Fibroblast of lung (primary cell): Measurements from ENCODE around the gene CLEC16A. TPM values are rescaled to one million over a fixed set of nuclear protein-coding genes. Genes with fewer than 3 reads are reported as not detected.

Source experiments
- DNase-seq, 2 donors: peaks; one replicate each; pipeline versions ENCODE4 v3.0.0 to v3.0.0-alpha.2; 2010; ENCODE audit warnings: low read depth in 2 of 2
- H2AFZ ChIP-seq: 2 replicates; pipeline ENCODE4 v1.5.1; 2012; ENCODE audit warnings: low read length, control low read depth, inconsistent platforms
- H3K27ac ChIP-seq: 2 replicates; pipeline ENCODE4 v1.5.1; 2011; ENCODE audit warnings: low read length, control low read depth; ENCODE audit not compliant: insufficient read depth
- H3K27me3 ChIP-seq: 2 replicates; pipeline ENCODE4 v1.5.1; 2011; ENCODE audit warnings: mild to moderate bottlenecking, low read length; ENCODE audit not compliant: control insufficient read depth, insufficient read depth
- H3K36me3 ChIP-seq: 2 replicates; pipeline ENCODE4 v1.5.1; 2011; ENCODE audit warnings: low read length; ENCODE audit not compliant: control insufficient read depth, insufficient read depth
- H3K4me1 ChIP-seq: 2 replicates; pipeline ENCODE4 v1.5.1; 2011; ENCODE audit warnings: low read length; ENCODE audit not compliant: control insufficient read depth, insufficient read depth; ENCODE audit errors: extremely low read depth
- H3K4me2 ChIP-seq: 2 replicates; pipeline ENCODE4 v1.5.1; 2011; ENCODE audit warnings: low read length, control low read depth; ENCODE audit not compliant: insufficient read depth; ENCODE audit errors: extremely low read depth
- H3K4me3 ChIP-seq, 4 experiments: fragments of 200-600 bp in 1 of 4; sonication (generic) in 1 of 4; replicated peaks in 1 of 4; 2 replicates each; pipeline ENCODE4 v1.5.1; 2011 to 2016; ENCODE audit warnings: low read length in 4 of 4, low read depth in 3 of 4, mild to moderate bottlenecking in 3 of 4, control low read depth in 2 of 4, inconsistent platforms in 1 of 4, mixed read lengths in 1 of 4; ENCODE audit not compliant: insufficient read depth in 1 of 4; ENCODE audit errors: control extremely low read depth in 1 of 4
- H3K79me2 ChIP-seq: 2 replicates; pipeline ENCODE4 v1.5.1; 2012; ENCODE audit warnings: mild to moderate bottlenecking, low read length, inconsistent platforms; ENCODE audit not compliant: control insufficient read depth, insufficient read depth
- H3K9ac ChIP-seq: 2 replicates; pipeline ENCODE4 v1.5.1; 2011; ENCODE audit warnings: mild to moderate bottlenecking, low read length, control low read depth; ENCODE audit not compliant: insufficient read depth
- H3K9me3 ChIP-seq: 2 replicates; pipeline ENCODE4 v1.5.1; 2012; ENCODE audit warnings: low read depth, low read length; ENCODE audit not compliant: control insufficient read depth, insufficient read depth
- H4K20me1 ChIP-seq: 2 replicates; pipeline ENCODE4 v1.5.1; 2011; ENCODE audit warnings: low read length; ENCODE audit not compliant: control insufficient read depth, insufficient read depth; ENCODE audit errors: extremely low read depth
- EZH2 ChIP-seq: IDR thresholded peaks from 2 replicates; pipeline ENCODE4 v1.5.1; 2012; ENCODE audit warnings: low read length, control low read depth, mild to moderate bottlenecking; ENCODE audit errors: missing control alignments
- polyA plus RNA-seq, 2 donors: library from polyadenylated mRNA; depleted of rRNA in 1 of 2; stranded (reverse) in 1 of 2; unstranded in 1 of 2; fragments of >200 nt; gene quantifications; 2 replicates each; pipeline ENCODE4 v1.2.1, GENCODE V29; 2011 to 2012; ENCODE audit warnings: missing spikeins in 1 of 2
- total RNA-seq: library from RNA; depleted of rRNA; stranded (reverse); fragments of >200 nt; gene quantifications from 2 replicates; pipeline ENCODE4 v1.2.1, GENCODE V29; 2014
- TF ChIP-seq, protein P1 (sequence below), 2 donors: IDR thresholded peaks in 1 of 2; conservative IDR thresholded peaks in 1 of 2; 1 replicate in 1 of 2; 2 replicates in 1 of 2; pipeline ENCODE4 v1.5.1; 2011 to 2012; ENCODE audit warnings: low read length in 2 of 2, control low read depth in 1 of 2, inconsistent platforms in 1 of 2, low read depth in 1 of 2, mild to moderate bottlenecking in 1 of 2

CLEC16A gene
- total and polyA plus RNA-seq, 2 donors (not counting 1 experiment from before 2014, with no cell fraction given), result 9.1 to 22.0 TPM

DNA sequence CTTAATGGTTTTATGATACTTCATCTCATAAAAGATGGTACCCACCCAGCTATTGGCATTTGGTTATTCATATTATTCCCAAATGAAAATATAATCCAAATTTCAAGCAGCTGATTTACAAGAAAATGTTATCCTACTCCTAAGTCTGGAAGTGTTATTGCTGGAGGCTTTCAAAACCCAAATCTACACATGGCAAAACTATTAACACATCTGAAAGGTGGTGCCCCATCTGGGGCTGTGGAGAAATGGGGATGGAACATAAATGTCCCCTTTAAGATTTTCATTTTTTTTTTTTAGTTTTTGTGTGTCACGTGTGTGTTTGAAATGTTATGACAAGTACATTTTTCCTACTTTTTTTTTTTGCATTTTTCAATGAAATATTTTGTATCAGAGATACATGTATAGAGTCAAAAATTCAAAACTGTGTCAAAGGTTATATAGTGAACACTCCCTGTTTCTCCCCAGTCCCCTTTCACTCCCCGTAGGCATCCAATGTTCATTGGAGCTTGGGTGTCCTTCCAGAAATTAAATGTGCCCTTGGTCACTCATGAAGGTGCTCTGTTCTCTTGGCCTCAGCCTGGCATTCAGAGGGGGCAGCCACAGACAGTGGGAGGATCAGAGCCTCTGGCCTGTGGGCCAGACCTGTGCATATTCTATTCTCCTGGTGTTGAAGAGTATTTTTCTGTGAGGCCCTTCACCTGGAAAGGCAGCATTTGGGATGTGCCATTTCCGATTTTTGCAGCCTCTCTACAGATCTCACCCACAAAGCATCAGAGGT, 79.1 kb downstream of the CLEC16A start:
- H3K36me3 ChIP-seq, result peaks cover 1% of the 10 kb centered on the region
- no peaks in the 10 kb centered on the region for H3K27me3 ChIP-seq
- no peak overlapping the region for H2AFZ ChIP-seq
- H3K4me1 ChIP-seq, result peaks cover 5% of the 10 kb centered on the region
- H3K79me2 ChIP-seq, result no peaks in the 10 kb centered on the region
- no peak for DNase-seq
- H3K9ac ChIP-seq, result no peak overlapping the region
- H3K4me2 ChIP-seq, result no peak overlapping the region
- no peak overlapping the region for H3K27ac ChIP-seq
- no peaks in the 10 kb centered on the region for H3K9me3 ChIP-seq
- no peak overlapping the region for H3K4me3 ChIP-seq
- no peaks in the 10 kb centered on the region for H4K20me1 ChIP-seq
- no peak for TF ChIP-seq EZH2
- TF ChIP-seq, protein P1, sequence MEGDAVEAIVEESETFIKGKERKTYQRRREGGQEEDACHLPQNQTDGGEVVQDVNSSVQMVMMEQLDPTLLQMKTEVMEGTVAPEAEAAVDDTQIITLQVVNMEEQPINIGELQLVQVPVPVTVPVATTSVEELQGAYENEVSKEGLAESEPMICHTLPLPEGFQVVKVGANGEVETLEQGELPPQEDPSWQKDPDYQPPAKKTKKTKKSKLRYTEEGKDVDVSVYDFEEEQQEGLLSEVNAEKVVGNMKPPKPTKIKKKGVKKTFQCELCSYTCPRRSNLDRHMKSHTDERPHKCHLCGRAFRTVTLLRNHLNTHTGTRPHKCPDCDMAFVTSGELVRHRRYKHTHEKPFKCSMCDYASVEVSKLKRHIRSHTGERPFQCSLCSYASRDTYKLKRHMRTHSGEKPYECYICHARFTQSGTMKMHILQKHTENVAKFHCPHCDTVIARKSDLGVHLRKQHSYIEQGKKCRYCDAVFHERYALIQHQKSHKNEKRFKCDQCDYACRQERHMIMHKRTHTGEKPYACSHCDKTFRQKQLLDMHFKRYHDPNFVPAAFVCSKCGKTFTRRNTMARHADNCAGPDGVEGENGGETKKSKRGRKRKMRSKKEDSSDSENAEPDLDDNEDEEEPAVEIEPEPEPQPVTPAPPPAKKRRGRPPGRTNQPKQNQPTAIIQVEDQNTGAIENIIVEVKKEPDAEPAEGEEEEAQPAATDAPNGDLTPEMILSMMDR (conservative IDR thresholded peaks at IDR 0.05 in 1 of 2, IDR thresholded peaks at IDR 0.05 in 1 of 2; ENCODE audit: low read depth in 1 of 2, low read length in 2 of 2), result no peak

DNA sequence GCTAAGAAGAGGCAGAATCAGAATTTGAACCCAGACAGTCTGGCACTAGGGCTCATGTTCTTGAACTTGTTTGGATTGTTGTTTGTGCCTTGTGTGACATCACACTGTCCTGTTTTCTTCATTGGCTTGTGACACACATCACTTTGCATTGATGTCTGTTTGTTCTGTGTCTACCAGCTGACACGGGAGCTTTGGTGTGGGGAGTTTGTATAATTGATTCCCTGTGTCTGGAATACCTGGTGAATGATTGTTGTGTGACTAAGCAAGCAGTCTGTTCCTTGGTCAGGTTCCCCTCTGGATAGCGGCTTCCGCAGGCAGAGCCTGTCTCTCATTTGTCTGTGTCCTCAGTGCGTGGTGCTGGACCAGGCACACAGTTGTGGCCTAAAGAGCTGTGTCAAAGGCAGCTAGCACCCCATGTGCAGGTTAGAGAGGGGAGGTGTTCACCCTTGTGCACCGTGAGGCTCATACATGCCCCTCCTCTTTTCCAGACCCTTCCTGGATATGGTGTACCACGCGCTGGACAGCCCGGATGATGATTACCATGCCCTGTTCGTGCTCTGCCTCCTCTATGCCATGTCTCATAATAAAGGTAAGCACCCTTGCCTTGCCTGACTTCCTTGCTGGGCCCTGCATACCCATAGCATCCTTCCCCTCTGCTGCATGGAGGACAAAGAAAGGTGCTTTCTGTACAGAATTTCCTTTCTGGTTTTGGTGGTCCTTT, 80.1 kb downstream of the CLEC16A start:
- DNase-seq, result peak in 1 of 2 donors; percentile 73
- H3K79me2 ChIP-seq, result no peaks in the 10 kb centered on the region
- no peaks in the 10 kb centered on the region for H3K9me3 ChIP-seq
- no peak overlapping the region for H3K4me3 ChIP-seq
- H3K27ac ChIP-seq, result no peak overlapping the region
- H3K9ac ChIP-seq, result no peak overlapping the region
- no peak overlapping the region for H3K4me2 ChIP-seq
- no peaks in the 10 kb centered on the region for H4K20me1 ChIP-seq
- peaks cover 3% of the 10 kb centered on the region for H3K4me1 ChIP-seq
- H2AFZ ChIP-seq, result no peak overlapping the region
- H3K36me3 ChIP-seq, result peaks cover 1% of the 10 kb centered on the region
- no peaks in the 10 kb centered on the region for H3K27me3 ChIP-seq
- TF ChIP-seq, protein P1 (conservative IDR thresholded peaks at IDR 0.05 in 1 of 2, IDR thresholded peaks at IDR 0.05 in 1 of 2; ENCODE audit: low read depth in 1 of 2, low read length in 2 of 2), result no peak

DNA sequence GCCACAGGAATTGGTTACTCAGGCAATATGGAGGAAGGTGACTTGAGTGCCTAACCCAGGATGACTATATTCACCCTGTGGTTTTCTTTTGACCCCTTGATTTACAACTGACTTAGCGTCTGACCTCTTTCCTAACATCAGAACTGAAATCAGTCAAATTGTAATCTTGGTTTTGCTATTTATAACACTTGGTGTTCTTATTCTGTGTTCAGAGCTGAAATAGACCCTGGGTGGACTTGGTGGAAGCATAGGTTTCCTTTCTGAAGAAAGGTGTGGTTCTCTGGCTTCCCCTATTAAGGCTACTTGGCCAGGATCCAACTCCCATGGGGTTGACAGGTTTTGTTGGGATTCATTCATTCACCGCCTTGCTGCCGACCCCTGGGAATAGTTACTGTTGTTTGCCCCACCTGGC, 80.8 kb downstream of the CLEC16A start:
- Histone ChIP-seq H2AFZ (no peak overlapping the region), H3K4me3 (no peak overlapping the region), H3K36me3 (peaks cover 1% of the 10 kb centered on the region), H3K4me1 (peaks cover 6% of the 10 kb centered on the region), H3K79me2 (no peaks in the 10 kb centered on the region), H3K27me3 (no peaks in the 10 kb centered on the region), H3K4me2 (no peak overlapping the region), H3K27ac (no peak overlapping the region), H4K20me1 (no peaks in the 10 kb centered on the region), H3K9me3 (no peaks in the 10 kb centered on the region), H3K9ac (no peak overlapping the region)
- TF ChIP-seq, protein P1 (conservative IDR thresholded peaks at IDR 0.05 in 1 of 2, IDR thresholded peaks at IDR 0.05 in 1 of 2; ENCODE audit: low read depth in 1 of 2, low read length in 2 of 2), result no peak
- no peak for TF ChIP-seq EZH2
- no peak for DNase-seq
